ENCODE data around the gene POU6F1. TPM values are rescaled to one million over a fixed set of nuclear protein-coding genes. Genes with fewer than 3 reads are reported as not detected.
"Not testable (repeated sequence)": the region's sequence is repeated elsewhere in the genome, so short reads cannot be mapped to it uniquely, and the experiment has no call there.

Gene POU6F1
- total RNA-seq, 1 donor from 2014 or later, result 16.5 TPM

DNA sequence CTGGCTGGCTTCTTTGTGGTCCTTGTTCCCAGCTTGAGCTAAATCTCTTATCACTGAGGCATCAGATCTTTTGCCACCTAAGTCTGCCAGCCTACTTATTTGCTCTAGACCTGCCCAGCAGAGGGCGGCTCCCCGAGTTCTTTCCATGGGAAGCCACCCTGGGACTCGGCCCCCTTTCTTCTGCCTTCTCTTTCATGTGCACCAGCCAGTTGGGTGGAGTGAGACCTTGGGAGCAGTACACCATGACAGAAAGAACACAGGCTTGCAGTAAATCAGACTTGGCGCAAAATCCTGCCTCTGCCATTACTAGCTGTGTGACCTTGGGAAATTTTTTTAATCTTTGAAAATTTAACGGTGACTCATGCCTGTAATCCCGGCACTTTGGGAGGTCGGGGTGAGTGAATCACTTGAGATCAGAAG, 44.9 kb upstream of the POU6F1 start:
- H3K4me3 ChIP-seq, result no peak overlapping the region
- H3K36me3 ChIP-seq, result no peaks in the 10 kb centered on the region
- DNase-seq (ENCODE audit: extremely low spot score in 2 of 2), result no peak
- intact Hi-C loops (cut with DNase I), result no loop called here
- no peak overlapping the region for H3K27ac ChIP-seq
- TF ChIP-seq POLR2AphosphoS5 (IDR thresholded peaks at IDR 0.05; ENCODE audit: insufficient read depth in 1 of 2, low read depth in 1 of 2), result no peak
- TF ChIP-seq, protein P1, sequence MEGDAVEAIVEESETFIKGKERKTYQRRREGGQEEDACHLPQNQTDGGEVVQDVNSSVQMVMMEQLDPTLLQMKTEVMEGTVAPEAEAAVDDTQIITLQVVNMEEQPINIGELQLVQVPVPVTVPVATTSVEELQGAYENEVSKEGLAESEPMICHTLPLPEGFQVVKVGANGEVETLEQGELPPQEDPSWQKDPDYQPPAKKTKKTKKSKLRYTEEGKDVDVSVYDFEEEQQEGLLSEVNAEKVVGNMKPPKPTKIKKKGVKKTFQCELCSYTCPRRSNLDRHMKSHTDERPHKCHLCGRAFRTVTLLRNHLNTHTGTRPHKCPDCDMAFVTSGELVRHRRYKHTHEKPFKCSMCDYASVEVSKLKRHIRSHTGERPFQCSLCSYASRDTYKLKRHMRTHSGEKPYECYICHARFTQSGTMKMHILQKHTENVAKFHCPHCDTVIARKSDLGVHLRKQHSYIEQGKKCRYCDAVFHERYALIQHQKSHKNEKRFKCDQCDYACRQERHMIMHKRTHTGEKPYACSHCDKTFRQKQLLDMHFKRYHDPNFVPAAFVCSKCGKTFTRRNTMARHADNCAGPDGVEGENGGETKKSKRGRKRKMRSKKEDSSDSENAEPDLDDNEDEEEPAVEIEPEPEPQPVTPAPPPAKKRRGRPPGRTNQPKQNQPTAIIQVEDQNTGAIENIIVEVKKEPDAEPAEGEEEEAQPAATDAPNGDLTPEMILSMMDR (IDR thresholded peaks at IDR 0.05), result peak in 1 of 3 experiments; percentile 27
- no peaks in the 10 kb centered on the region for H3K9me3 ChIP-seq
- no peaks in the 10 kb centered on the region for H3K27me3 ChIP-seq
- H3K4me1 ChIP-seq, result no peaks in the 10 kb centered on the region

DNA sequence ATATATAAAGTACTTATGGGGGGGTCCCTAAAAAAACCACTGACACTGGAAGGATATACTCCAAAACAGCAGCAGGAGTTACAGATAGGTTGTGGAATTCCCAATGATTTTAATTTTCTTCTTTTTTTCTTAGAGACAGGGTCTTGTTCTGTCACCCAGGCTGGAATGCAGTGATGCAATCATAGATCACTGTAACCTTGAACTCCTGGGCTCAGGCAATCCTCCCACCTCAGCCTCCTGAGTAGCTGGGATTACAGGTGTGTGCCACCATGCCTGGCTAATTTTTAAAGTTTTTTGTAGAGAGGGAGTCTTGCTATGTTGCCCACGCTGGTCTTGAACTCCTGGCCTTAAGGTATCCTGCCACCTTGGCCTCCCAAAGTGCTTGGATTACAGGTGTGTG, 41.7 kb upstream of the POU6F1 start:
- H3K27ac ChIP-seq; H3K27me3 ChIP-seq; H3K4me1 ChIP-seq; H3K9me3 ChIP-seq; H3K36me3 ChIP-seq; H3K4me3 ChIP-seq; DNase-seq (ENCODE audit: extremely low spot score in 2 of 2); intact Hi-C loops (cut with DNase I): not testable (repeated sequence)

DNA sequence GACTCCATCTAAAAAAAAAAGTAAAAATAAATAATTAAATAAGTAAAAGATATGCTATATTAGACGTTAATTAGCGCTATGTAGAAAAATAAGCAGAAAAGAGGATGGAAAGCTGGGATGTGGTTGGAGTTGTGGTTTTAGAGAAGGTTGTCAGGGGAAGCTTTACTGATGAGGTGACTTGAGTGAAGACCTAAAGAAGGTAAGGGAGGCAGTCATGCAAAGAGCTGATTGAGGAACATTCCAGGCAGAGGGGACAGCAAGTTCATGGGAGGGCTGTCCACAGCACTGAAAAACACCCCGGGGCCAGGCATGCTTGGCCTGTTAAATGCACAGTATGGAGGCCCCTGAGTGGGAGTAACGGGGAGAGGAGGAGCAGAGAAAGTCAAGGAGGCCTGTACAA, 36.7 kb upstream of the POU6F1 start:
- no peak for TF ChIP-seq POLR2AphosphoS5 (IDR thresholded peaks at IDR 0.05; ENCODE audit: insufficient read depth in 1 of 2, low read depth in 1 of 2)
- TF ChIP-seq, protein P1 (IDR thresholded peaks at IDR 0.05), result no peak
- TF ChIP-seq POLR2A (IDR thresholded peaks at IDR 0.05), result no peak
- H3K27me3 ChIP-seq, result no peaks in the 10 kb centered on the region
- intact Hi-C loops (cut with DNase I), result no loop called here
- no peak overlapping the region for H3K27ac ChIP-seq
- H3K4me3 ChIP-seq, result no peak overlapping the region
- H3K9me3 ChIP-seq, result no peaks in the 10 kb centered on the region
- H3K36me3 ChIP-seq, result no peaks in the 10 kb centered on the region
- no peaks in the 10 kb centered on the region for H3K4me1 ChIP-seq
- no peak for DNase-seq (ENCODE audit: extremely low spot score in 2 of 2)

DNA sequence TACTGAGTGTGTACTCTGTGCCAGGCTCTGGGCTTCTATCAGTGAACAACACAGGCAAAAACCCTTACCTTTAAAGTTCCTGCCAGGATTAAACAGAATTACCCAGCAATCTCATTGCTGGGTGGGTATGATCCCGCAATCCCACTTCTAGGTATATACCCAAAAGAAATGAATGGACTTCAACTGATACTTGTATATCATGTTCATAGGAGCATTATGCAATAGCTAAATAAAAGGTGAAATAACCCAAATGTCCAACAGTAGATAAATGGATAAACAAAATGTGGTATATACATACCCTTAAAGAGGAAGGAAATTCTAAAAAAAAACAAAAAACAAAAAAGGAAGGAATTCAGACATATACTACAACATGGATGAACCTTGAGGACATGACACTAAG, 35.4 kb upstream of the POU6F1 start:
- Histone ChIP-seq H3K4me3 (no peak overlapping the region), H3K36me3 (no peaks in the 10 kb centered on the region), H3K4me1 (no peaks in the 10 kb centered on the region), H3K27me3 (no peaks in the 10 kb centered on the region), H3K27ac (no peak overlapping the region), H3K9me3 (no peaks in the 10 kb centered on the region)
- no peak for DNase-seq (ENCODE audit: extremely low spot score in 2 of 2)
- TF ChIP-seq POLR2A (IDR thresholded peaks at IDR 0.05) (no peak), POLR2AphosphoS5 (IDR thresholded peaks at IDR 0.05; ENCODE audit: insufficient read depth in 1 of 2, low read depth in 1 of 2) (no peak)
- TF ChIP-seq, protein P1 (IDR thresholded peaks at IDR 0.05), result no peak
- intact Hi-C loops (cut with DNase I), result no loop called here

DNA sequence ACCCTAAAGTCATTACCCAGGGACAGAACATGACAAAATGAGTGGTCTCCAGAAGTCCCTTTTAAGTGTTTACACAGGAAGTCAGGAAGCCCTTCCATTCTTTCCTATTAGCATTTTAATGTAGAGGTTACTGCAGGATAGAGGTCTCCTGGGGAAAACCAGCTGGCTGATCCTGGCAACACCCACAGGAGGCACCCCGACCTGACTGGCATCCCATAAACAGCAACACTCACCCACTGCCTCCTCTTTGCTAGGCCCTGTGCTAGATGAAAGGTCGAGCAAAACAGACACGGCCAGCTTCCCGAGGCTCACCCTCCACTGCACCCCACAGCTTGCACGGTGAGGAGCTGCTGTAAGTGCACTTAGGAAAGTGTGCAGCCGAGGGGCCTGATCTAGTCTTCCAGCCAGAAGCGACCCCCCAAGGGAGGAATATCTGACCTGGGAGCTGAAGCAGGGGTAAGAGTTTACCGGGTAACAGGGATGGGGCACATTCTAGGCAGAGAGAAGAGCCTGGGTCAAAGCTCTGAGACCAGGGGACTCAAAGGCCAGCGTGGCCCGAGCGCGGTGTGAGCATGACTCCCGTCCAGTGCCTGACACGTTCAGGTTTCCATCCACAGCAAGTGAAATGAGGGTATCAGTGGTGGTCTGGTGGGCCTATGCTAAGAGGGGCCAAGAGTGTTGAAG, 29.8 kb upstream of the POU6F1 start:
- no peak for DNase-seq (ENCODE audit: extremely low spot score in 2 of 2)
- H3K36me3 ChIP-seq, result peaks cover 0 to 17% of the 10 kb centered on the region in 2 donors
- H3K9me3 ChIP-seq, result no peaks in the 10 kb centered on the region
- H3K4me3 ChIP-seq, result no peak overlapping the region
- no peak overlapping the region for H3K27ac ChIP-seq
- intact Hi-C loops (cut with DNase I), result no loop called here
- H3K27me3 ChIP-seq, result no peaks in the 10 kb centered on the region
- no peak for TF ChIP-seq POLR2AphosphoS5 (IDR thresholded peaks at IDR 0.05; ENCODE audit: insufficient read depth in 1 of 2, low read depth in 1 of 2)
- no peak for TF ChIP-seq POLR2A (IDR thresholded peaks at IDR 0.05)
- TF ChIP-seq, protein P1 (IDR thresholded peaks at IDR 0.05), result no peak
- peaks cover 20% of the 10 kb centered on the region for H3K4me1 ChIP-seq
